CD4-positive, CD25-positive, alpha-beta regulatory T cell (primary cell): ENCODE data around the gene EGLN1. TPM values are rescaled to one million over a fixed set of nuclear protein-coding genes. Genes with fewer than 3 reads are reported as not detected.

Experiments
- ATAC-seq, 2 donors: fragments of 150-1000 bp; cut with Tn5 transposase; one replicate each; pipeline ENCODE4 v1.10.0; 2021; ENCODE audit warnings: low read depth in 2 of 2, moderate number of reproducible peaks in 2 of 2, moderate library complexity in 1 of 2
- DNase-seq, 3 donors: peaks; one replicate each; pipeline versions ENCODE4 v3.0.0 to v3.0.0-alpha.2; 2012 to 2022; ENCODE audit warnings: mixed read lengths in 1 of 3
- H3K27ac ChIP-seq: one replicate; pipeline ENCODE4 v1.7.0; 2013; ENCODE audit warnings: mild to moderate bottlenecking, low read length; ENCODE audit not compliant: insufficient read depth, poor library complexity, severe bottlenecking
- H3K27me3 ChIP-seq: one replicate; pipeline ENCODE4 v1.7.0; 2013; ENCODE audit warnings: low read length; ENCODE audit not compliant: control insufficient read depth, insufficient read depth
- H3K36me3 ChIP-seq: one replicate; pipeline ENCODE4 v1.7.0; 2013; ENCODE audit warnings: mild to moderate bottlenecking, low read length, moderate library complexity; ENCODE audit not compliant: control insufficient read depth, insufficient read depth
- H3K4me1 ChIP-seq: 2 replicates; pipeline ENCODE4 v1.7.0; 2013; ENCODE audit warnings: mild to moderate bottlenecking, low read length; ENCODE audit not compliant: insufficient read depth, control insufficient read depth, poor library complexity, severe bottlenecking
- H3K4me3 ChIP-seq: one replicate; pipeline ENCODE4 v1.7.0; 2013; ENCODE audit warnings: low read depth, mild to moderate bottlenecking, low read length, moderate library complexity
- H3K9me3 ChIP-seq, 2 experiments: 1 replicate in 1 of 2; 2 replicates in 1 of 2; pipeline ENCODE4 v1.7.0; 2013; ENCODE audit warnings: low read length in 2 of 2, mild to moderate bottlenecking in 1 of 2, moderate library complexity in 1 of 2; ENCODE audit not compliant: control insufficient read depth in 2 of 2
- H3K27ac Mint-ChIP-seq, 3 donors: one replicate each; pipeline ENCODE4 v1.8.0; 2020 to 2022; ENCODE audit warnings: mild to moderate bottlenecking in 3 of 3, mixed read lengths in 3 of 3, moderate library complexity in 2 of 3
- H3K27me3 Mint-ChIP-seq: one replicate; pipeline ENCODE4 v1.8.0; 2022; ENCODE audit warnings: mild to moderate bottlenecking, mixed read lengths
- H3K36me3 Mint-ChIP-seq: one replicate; pipeline ENCODE4 v1.8.0; 2020; ENCODE audit warnings: mixed read lengths
- H3K4me1 Mint-ChIP-seq, 4 donors: one replicate each; pipeline ENCODE4 v1.8.0; 2020 to 2022; ENCODE audit warnings: mixed read lengths in 4 of 4, mild to moderate bottlenecking in 1 of 4
- H3K4me3 Mint-ChIP-seq, 4 donors: one replicate each; pipeline ENCODE4 v1.8.0; 2020 to 2022; ENCODE audit warnings: mild to moderate bottlenecking in 4 of 4, mixed read lengths in 4 of 4, moderate library complexity in 3 of 4
- H3K9me3 Mint-ChIP-seq, 7 donors: one replicate each; pipeline ENCODE4 v1.8.0; 2020 to 2022; ENCODE audit warnings: mixed read lengths in 7 of 7, mild to moderate bottlenecking in 3 of 7, moderate library complexity in 2 of 7
- polyA plus RNA-seq, 4 donors: library from polyadenylated mRNA; unstranded; fragments of 300-500 nt; fragmentation: Illumina TruSeq; gene quantifications; one replicate each; pipeline ENCODE4 v1.2.3, GENCODE V29; 2021
- total RNA-seq: library from RNA; stranded (reverse); gene quantifications from one replicate; pipeline ENCODE4 v1.2.3, GENCODE V29; 2022

EGLN1 gene
- total and polyA plus RNA-seq, 5 donors from 2014 or later, result 18.4 to 31.6 (median 21.7) TPM

DNA sequence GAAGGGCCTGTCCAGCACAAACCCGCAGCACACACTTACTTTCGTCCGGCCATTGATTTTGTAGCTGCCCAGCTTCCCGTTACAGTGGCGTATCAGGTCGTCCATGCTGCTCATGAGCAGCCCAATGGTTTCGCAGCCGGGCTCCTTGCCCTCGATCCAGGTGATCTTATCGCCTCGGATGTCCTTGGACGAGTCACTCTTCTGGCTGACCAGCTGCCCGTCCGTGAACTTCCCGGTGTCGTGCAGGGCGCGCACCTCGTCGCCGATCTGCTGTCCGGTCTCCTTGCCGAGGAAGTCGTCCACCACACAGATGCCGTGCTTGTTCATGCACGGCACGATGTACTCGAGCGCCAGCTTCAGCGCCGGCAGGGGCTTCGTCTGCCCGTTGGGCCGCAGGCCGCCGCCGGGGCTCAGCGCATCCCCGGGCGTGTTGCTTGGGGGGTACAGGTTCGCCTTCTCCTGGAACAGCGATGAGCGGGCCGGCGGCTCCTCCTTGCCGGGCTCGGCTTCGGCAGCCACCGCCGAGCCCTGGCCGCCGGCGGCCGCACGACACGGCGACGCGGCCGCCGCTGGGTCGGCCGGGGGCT, 1.0 kb downstream of the EGLN1 start:
- Histone ChIP-seq H3K9me3 (no peaks in the 10 kb centered on the region), H3K27ac (peak overlapping the region; percentile 82), H3K27me3 (no peaks in the 10 kb centered on the region), H3K4me3 (peak overlapping the region; percentile 97), H3K36me3 (no peaks in the 10 kb centered on the region), H3K4me1 (peaks cover 54% of the 10 kb centered on the region)
- Mint-ChIP-seq H3K9me3 (no peaks in the 10 kb centered on the region), H3K36me3 (peaks cover 9% of the 10 kb centered on the region), H3K4me1 (peaks cover 22 to 57% (median 43%) of the 10 kb centered on the region in 4 donors), H3K27me3 (peaks cover 14% of the 10 kb centered on the region), H3K4me3 (peak overlapping the region; percentile 86 to 98 (median 95)), H3K27ac (peak overlapping the region; percentile 48 to 97 (median 73))
- no peak for ATAC-seq
- peak; percentile 23 to 62 (median 42) for DNase-seq

DNA sequence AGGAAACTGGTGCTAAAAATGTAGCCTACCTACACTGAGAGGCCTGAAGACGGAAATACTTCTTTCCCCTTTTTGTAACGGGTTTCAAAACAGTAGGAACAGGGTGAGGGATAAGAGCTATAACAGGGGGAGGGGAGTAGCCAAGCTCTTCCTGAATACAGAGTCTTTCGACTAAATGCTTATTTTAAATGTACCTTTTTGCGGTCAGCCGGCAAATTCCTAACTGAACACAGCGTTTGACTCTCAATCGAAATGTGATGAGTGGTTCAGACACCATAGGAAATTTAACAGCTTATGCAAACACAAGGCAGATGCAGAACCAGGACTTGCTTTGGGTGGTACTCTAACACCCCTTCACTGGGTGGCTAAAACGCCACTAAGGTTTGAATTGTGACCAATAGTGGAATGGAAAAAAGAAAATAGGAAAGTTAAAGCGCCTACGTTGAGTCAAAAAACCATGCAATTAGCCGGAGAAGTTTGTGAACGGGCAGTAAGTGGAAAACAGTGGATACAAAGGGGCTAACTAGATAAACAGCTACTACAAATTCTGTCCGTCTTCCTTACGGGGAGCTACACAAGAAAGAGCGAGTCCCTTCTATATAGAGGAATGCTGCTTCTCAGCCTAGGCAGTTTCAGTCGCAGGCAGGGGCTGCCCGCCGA, 1.7 kb downstream of the EGLN1 start:
- no peak overlapping the region for H3K27ac ChIP-seq
- DNase-seq, result peak in 1 of 3 donors; percentile 19

DNA sequence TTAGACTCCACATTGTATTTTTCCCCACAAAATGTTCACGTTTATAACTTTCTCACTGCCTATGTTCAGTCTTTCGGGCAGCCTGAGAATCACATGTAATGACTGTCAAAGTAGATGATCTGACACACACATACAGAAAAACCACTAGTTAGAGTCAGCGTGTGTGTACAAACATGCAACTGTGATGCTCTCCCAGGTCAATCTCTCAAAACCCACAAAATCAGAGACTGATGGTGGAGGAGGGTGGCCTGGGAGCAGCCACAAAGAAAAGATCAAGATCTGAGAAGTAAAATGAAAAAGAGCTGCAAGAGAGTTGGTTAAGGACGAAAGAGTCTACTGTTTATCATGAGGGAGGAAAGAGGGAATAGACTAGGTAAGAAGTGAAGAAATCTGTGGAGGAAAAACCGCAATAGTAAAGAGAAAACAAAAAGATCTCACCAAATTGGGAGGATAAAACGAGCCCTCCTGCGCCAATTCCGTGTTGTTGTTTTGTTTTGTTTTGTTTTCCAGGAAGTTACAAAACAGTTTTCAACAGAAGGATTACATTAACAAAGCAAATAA, 2.3 kb downstream of the EGLN1 start:
- Mint-ChIP-seq H3K27me3 (peaks cover 5% of the 10 kb centered on the region), H3K4me3 (peak overlapping the region; percentile 86 to 98 (median 95)), H3K27ac (peak overlapping the region; percentile 38 to 97 (median 73)), H3K36me3 (peaks cover 12% of the 10 kb centered on the region), H3K4me1 (peaks cover 22 to 63% (median 47%) of the 10 kb centered on the region in 4 donors), H3K9me3 (no peaks in the 10 kb centered on the region)
- Histone ChIP-seq H3K27me3 (no peaks in the 10 kb centered on the region), H3K4me1 (peaks cover 58% of the 10 kb centered on the region), H3K9me3 (no peaks in the 10 kb centered on the region), H3K36me3 (no peaks in the 10 kb centered on the region), H3K4me3 (peak overlapping the region; percentile 97), H3K27ac (no peak overlapping the region)
- ATAC-seq, result no peak
- peak in 1 of 3 donors; percentile 19 for DNase-seq

More for the DNA sequence above, 1.7 kb downstream of the EGLN1 start:
- Mint-ChIP-seq H3K27ac (peak overlapping the region; percentile 48 to 97 (median 73)), H3K9me3 (no peaks in the 10 kb centered on the region), H3K4me3 (peak overlapping the region; percentile 86 to 98 (median 95)), H3K27me3 (peaks cover 10% of the 10 kb centered on the region), H3K36me3 (peaks cover 11% of the 10 kb centered on the region), H3K4me1 (peaks cover 22 to 60% (median 45%) of the 10 kb centered on the region in 4 donors)
- Histone ChIP-seq H3K4me3 (peak overlapping the region; percentile 97), H3K4me1 (peaks cover 58% of the 10 kb centered on the region), H3K9me3 (no peaks in the 10 kb centered on the region), H3K36me3 (no peaks in the 10 kb centered on the region), H3K27me3 (no peaks in the 10 kb centered on the region)
- no peak for ATAC-seq

DNA sequence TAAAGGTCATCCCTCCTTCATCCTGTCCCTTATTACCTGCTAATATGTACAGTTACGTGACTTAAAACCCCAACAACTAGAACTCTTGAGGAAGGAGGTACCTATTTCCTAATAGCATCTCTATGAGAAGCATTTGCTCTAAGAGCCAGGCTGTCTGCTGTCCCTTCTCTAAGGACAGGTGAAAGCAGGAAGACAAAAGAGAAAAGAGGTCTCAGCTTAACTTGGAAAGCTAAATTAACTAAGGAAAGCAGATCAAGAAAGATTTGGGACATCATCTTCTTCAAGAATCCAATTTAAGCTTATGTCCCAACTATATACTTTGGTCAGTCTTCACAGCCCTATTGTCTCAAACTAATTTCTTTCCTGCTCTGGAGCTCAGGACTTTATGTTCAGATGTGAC, 2.9 kb downstream of the EGLN1 start:
- H3K4me1 ChIP-seq, result peaks cover 60% of the 10 kb centered on the region
- peaks cover 4% of the 10 kb centered on the region for H3K27me3 Mint-ChIP-seq
- H3K27ac ChIP-seq, result no peak overlapping the region
- peak overlapping the region; percentile 97 for H3K4me3 ChIP-seq
- peaks cover 16% of the 10 kb centered on the region for H3K36me3 Mint-ChIP-seq
- H3K27ac Mint-ChIP-seq, result peak overlapping the region in 1 of 3 donors; percentile 44
- ATAC-seq, result no peak
- H3K4me1 Mint-ChIP-seq, result peaks cover 26 to 68% (median 50%) of the 10 kb centered on the region in 4 donors
- H3K4me3 Mint-ChIP-seq, result peak overlapping the region; percentile 86 to 98 (median 95)
- H3K9me3 Mint-ChIP-seq, result no peaks in the 10 kb centered on the region
- DNase-seq, result no peak
- no peaks in the 10 kb centered on the region for H3K36me3 ChIP-seq
- no peaks in the 10 kb centered on the region for H3K27me3 ChIP-seq
- no peaks in the 10 kb centered on the region for H3K9me3 ChIP-seq

DNA sequence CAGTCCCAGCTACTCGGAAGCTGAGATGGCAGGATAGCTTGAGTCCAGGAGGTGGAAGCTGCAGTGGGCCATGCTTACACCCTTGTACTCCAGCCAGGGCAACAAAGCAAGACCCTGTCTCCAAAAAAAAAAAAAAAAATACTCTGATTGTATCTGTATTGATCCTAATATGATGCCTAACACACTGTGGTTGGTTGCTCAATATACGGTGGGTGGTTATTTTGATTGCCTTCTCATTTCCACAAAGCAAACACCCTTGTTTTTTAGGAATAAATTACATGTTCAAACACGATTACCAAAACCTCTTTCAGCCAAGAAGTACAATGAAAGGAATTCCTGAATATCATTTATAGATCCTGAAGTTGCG, 3.4 kb downstream of the EGLN1 start:
- Mint-ChIP-seq H3K4me1 (peaks cover 30 to 73% (median 54%) of the 10 kb centered on the region in 4 donors), H3K27ac (peak overlapping the region in 1 of 3 donors; percentile 44), H3K4me3 (peak overlapping the region; percentile 86 to 98 (median 95)), H3K27me3 (peaks cover 4% of the 10 kb centered on the region), H3K9me3 (no peaks in the 10 kb centered on the region), H3K36me3 (peaks cover 21% of the 10 kb centered on the region)
- Histone ChIP-seq H3K27me3 (no peaks in the 10 kb centered on the region), H3K9me3 (no peaks in the 10 kb centered on the region), H3K4me1 (peaks cover 64% of the 10 kb centered on the region), H3K27ac (no peak overlapping the region), H3K36me3 (no peaks in the 10 kb centered on the region), H3K4me3 (peak overlapping the region; percentile 97)
- no peak for ATAC-seq
- no peak for DNase-seq

DNA sequence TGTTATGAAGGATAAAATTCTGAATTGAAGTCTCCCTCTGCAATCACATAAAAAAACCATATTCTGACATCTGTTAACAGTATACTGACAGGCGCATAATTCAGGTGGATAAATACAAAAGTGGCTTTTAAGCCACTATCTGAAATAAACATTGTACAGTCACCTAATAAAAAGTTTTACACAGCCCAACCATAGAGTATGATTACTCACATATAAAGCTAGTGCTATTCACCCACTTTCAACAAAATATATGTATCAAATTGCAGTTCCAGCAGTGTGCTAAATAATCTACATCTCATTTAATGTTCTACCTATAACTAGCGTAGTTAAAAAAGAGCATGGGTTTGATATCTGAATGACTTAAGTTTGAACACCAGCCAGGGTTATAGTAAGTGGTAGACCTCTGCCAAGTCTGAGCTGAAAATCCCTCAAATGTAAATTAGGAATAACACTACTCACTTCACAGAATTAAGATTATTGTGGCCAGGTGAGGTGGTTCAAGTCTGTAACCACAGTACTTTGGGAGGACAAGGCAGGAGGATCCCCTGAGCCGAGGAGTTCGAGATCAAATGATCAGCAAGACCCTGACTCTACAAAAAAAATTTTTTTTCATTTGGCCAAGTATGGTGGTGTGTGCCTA, 3.9 kb downstream of the EGLN1 start:
- Mint-ChIP-seq H3K9me3 (no peaks in the 10 kb centered on the region), H3K4me1 (peaks cover 35 to 74% (median 59%) of the 10 kb centered on the region in 4 donors), H3K27me3 (peaks cover 4% of the 10 kb centered on the region), H3K4me3 (peak overlapping the region; percentile 66 to 98 (median 90)), H3K36me3 (peaks cover 26% of the 10 kb centered on the region), H3K27ac (peak overlapping the region in 1 of 3 donors; percentile 1)
- Histone ChIP-seq H3K4me3 (peak overlapping the region; percentile 97), H3K27ac (no peak overlapping the region), H3K4me1 (peaks cover 66% of the 10 kb centered on the region), H3K27me3 (no peaks in the 10 kb centered on the region), H3K36me3 (no peaks in the 10 kb centered on the region), H3K9me3 (no peaks in the 10 kb centered on the region)
- DNase-seq (no peak), ATAC-seq (no peak)

DNA sequence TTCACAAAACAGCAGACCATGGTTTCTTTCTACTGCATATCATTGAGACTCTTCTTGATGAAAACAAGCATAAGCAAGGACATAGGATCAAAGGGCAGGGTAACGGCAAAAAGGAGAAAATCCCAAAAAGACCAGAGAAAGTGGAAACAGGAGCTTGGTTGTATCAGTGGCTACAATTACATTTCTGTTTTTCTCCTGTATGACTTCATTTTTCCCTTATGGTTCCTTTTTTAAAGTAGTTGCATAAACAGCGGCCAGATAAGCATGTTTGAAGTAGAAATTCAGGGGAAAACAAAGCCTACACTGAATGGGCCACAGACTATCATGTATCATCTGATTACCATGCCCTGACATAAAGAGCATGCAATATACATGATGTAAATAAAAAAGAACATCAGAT, 4.6 kb downstream of the EGLN1 start:
- H3K27me3 ChIP-seq, result no peaks in the 10 kb centered on the region
- DNase-seq (no peak), ATAC-seq (no peak)
- H3K27ac ChIP-seq, result no peak overlapping the region
- Mint-ChIP-seq H3K4me1 (peaks cover 36 to 75% (median 63%) of the 10 kb centered on the region in 4 donors), H3K27me3 (no peaks in the 10 kb centered on the region), H3K36me3 (peaks cover 31% of the 10 kb centered on the region), H3K4me3 (peak overlapping the region; percentile 50 to 98 (median 85)), H3K27ac (peak overlapping the region; percentile 1 to 18 (median 4)), H3K9me3 (no peaks in the 10 kb centered on the region)
- peaks cover 66% of the 10 kb centered on the region for H3K4me1 ChIP-seq
- no peaks in the 10 kb centered on the region for H3K9me3 ChIP-seq
- no peaks in the 10 kb centered on the region for H3K36me3 ChIP-seq
- H3K4me3 ChIP-seq, result peak overlapping the region; percentile 97
